Subcutaneous adipose tissue (tissue), 4 donors: ENCODE data around the gene MYO1F. TPM values are rescaled to one million over a fixed set of nuclear protein-coding genes. Genes with fewer than 3 reads are reported as not detected.

Experiments
- total RNA-seq, 4 donors: library from RNA; depleted of rRNA; stranded (reverse); fragments of >200 nt; gene quantifications; one replicate each; pipeline ENCODE4 v1.1.0, GENCODE V29; 2016
- TF ChIP-seq, protein P1 (sequence below): fragments of 450-650 bp; IDR thresholded peaks from one replicate; pipeline ENCODE4 v1.5.1; 2016; ENCODE audit warnings: low read depth, mild to moderate bottlenecking, control low read depth, antibody characterized with exemption, moderate library complexity

Gene MYO1F
- total RNA-seq, 4 donors from 2014 or later, result 13.4 to 48.3 (median 26.0) TPM

DNA sequence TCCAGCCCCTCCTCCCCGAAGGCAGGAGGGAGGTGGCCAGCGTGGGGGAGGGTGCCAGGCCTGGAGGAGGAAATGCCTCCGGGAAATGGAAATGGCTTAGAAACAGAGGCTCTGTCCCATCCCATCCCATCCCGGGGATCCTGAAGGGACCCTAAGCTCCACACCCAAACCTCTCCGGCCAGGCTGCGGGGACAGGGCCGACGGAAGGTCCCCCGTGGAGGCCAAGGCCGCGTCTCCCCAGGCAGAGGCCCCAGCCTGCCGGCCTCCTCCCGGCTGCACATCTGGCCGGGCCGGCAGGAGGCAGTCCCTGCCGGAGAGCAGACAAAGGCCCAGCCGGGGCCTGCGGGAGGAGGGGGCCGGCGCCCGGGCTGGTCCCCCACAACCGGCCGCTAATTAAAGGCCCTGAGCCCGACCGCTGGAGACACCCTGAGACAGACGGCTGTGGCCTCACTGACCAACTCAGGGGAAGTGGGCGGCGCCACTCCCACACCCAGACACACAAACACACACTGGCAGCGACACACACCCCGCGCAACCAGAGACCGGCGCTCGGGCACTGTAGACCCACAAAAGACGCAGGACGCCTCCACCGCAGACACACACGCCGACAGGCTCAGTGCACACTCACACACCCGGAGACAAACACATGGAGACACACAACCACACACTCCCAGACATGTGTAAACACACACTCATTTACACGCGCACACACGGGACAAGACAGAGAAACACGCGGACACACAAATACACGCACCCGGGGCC, 32.2 kb upstream of the MYO1F start:
- TF ChIP-seq, protein P1, sequence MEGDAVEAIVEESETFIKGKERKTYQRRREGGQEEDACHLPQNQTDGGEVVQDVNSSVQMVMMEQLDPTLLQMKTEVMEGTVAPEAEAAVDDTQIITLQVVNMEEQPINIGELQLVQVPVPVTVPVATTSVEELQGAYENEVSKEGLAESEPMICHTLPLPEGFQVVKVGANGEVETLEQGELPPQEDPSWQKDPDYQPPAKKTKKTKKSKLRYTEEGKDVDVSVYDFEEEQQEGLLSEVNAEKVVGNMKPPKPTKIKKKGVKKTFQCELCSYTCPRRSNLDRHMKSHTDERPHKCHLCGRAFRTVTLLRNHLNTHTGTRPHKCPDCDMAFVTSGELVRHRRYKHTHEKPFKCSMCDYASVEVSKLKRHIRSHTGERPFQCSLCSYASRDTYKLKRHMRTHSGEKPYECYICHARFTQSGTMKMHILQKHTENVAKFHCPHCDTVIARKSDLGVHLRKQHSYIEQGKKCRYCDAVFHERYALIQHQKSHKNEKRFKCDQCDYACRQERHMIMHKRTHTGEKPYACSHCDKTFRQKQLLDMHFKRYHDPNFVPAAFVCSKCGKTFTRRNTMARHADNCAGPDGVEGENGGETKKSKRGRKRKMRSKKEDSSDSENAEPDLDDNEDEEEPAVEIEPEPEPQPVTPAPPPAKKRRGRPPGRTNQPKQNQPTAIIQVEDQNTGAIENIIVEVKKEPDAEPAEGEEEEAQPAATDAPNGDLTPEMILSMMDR, result no peak

DNA sequence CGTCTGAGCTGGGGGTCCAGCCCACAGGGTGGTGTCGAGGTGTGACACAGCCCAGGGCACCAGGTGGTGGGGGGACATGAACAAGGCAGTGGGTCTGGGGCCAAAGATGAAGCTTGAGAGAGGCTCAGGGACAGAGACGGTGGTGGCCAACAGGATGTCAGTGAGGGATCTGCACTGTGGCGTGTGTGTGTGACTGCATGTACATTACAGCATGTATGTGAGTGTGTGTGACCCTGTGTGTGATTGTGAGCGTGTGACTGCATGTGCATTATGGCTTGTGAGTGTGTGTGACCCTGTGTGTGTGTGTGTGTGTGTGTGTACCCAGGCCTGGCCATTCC, 31.7 kb upstream of the MYO1F start:
- TF ChIP-seq, protein P1, result no peak

DNA sequence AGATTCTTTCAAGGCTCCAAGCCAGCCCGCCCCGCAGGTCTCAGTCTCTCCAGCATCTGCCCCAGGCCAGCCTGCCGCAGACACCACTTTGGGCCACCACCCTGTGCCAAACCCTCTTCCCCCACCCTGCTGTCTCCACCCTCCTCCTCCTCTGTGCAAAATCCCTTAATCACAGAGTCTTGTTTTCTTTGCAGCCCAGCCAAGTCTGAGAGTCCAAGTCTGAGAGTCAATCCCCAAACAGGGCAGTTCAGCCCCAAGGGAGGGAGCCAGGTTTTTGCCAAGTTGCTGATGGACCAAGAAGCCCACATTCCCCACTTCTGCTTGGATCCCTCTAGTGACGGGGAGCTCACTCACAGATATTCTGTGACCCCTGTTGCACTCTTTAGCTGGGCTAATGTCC, 30.1 kb upstream of the MYO1F start:
- TF ChIP-seq, protein P1, result no peak

DNA sequence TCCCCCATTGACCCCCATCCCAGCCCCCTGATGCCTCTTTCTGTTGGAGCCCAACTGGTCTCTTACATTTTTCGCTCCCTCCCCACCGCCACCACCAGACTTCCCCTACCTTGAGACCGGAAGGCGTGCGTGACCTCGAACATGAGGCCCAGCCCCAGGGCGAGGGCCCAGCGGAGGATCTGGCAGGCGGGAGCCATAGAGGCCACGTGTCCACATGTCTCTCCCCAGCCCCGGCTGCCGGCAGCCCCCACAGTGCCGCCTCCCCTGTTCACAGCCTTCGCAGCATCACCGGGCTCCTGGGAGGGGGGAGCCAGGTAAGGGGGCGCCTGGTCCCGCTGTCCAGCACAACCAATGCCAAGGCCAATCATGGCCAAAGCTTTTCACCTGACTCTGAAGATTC, 28.3 kb upstream of the MYO1F start:
- TF ChIP-seq, protein P1, result no peak

DNA sequence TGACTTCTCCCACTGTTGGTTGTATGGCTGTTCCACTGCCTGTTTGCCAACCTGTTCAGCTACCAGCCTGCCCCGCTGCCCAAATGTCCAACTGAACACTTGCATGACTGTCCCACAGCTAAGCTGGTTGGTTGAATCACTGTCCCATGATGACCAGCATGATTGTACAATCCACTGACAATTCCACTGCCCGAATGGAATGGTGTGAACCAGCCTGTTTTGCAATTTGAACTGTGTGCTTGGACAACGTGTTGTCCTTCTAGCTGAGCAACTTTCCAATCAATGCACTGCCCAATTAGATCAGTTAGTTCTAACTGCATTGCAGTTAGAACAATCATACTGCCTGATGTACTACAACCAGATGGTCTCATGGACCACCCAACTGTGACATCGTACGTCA, 24.6 kb upstream of the MYO1F start:
- TF ChIP-seq, protein P1, result no peak

DNA sequence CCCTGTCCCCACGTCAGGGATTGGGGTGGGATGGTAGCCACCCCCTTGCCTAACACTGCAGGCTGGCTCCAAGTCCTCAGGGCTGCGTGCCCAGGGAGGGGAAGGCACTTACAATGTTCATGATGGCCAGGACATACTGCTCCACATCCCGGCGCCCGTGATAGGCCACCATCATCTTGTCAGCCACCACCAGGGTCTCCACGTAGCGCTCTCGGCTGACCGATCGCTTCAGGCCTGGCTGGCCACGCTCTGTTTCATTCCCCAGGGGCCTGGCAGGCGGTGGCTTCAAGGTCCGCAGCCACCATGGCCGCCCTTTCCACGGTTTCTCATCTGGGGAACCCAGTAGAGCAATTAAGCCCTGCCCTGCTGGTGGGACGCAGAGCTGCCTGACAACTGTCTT, 23.6 kb upstream of the MYO1F start:
- TF ChIP-seq, protein P1, result no peak

DNA sequence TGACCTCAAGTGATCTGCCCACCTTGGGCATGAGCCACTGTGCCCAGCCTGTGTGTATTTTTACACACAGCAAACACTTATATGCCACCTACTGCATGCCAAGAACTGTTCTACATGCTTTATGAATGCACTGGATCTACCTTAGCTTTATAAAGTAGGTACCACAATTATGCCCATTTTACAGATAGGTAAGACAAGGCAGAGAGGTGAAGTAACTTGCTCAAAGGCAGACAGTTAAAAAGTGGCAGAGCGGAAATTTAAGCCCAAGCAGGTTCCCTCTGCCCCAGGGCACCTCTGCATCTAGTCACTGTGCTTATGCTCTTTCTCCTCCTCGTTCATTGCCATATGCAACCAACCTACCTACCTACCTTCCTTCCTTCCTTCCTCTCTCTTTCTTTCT, 22.8 kb upstream of the MYO1F start:
- TF ChIP-seq, protein P1, result no peak
